HG03442 (cell line): ENCODE data around the gene GRAMD1B.

Experiments used
- ATAC-seq: cut with Tn5 transposase; IDR thresholded peaks from one replicate; pipeline ENCODE4 v1.9.1; 2021; ENCODE audit warnings: mild to moderate bottlenecking, moderate library complexity; ENCODE audit not compliant: unreplicated experiment

Gene GRAMD1B

GRCh38 chr11:123624974-123625373 is 194.9 kb downstream of the GRAMD1B start:
- no peak for ATAC-seq

GRCh38 chr11:123628936-123629683 is 199.0 kb downstream of the GRAMD1B start:
- ATAC-seq, result no peak

DNA sequence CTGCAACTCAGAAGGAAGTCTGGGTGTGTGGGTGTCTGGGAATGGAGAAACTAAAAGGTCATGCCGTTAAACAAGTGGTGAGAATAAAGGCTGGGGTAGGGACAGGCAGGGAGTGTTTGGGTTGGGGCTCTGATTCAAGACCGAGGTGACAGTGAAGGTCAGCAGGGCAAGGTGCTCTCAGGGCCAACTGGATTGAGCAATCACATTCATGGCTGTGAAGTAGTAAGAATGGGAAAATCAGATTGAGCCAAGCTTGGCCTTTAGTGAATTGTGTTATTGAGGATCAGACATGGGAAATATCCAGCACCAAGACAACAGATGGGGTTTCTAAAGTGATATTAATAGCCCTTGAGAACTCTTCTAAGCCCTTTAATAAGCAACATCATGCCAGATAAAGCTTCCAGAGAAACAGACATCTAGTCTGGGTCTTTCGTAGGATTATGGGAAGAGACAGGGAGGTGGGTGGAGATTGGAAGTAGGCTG is 200.1 kb downstream of the GRAMD1B start:
- no peak for ATAC-seq

GRCh38 chr11:123640029-123640428 is 210.0 kb downstream of the GRAMD1B start:
- ATAC-seq, result no peak

DNA sequence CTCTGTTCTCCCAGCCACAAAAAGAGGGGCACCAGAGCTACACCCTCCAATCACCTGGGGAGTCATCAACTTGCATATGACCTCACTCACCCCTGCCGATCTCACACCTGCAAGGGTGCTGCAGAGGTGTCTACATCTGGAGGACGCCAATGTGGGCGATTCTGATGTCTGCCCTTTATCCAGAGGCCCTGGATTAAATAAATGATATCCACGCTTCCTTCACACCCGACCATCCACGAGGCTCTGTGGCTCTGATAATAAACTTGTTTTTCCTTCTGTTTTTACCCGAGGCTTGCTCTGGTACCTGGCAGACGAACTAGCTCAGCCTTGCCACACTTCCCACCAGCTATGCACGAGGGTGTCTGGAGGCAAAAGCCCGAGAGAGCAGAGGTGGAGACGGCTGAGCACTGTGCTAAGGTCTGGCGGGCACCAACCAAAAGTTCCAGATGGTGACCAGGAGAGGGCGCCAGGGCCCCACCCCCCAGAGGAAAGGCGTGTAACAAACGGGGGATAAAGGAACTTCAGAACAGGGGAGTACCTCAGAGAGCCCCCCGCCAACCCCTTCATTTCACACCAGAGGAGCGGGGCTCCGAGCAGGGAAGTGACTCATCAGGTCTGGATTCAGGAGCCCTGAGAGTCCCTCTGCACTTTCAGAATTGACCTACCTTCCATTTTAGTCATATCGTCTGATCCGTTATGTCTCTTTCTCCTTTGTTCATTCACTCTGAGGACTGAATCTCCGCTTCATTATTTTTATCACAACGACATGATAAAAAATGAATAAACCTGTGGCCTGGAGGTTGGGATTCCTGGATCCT is 210.8 kb downstream of the GRAMD1B start:
- ATAC-seq, result peak; percentile 79

DNA sequence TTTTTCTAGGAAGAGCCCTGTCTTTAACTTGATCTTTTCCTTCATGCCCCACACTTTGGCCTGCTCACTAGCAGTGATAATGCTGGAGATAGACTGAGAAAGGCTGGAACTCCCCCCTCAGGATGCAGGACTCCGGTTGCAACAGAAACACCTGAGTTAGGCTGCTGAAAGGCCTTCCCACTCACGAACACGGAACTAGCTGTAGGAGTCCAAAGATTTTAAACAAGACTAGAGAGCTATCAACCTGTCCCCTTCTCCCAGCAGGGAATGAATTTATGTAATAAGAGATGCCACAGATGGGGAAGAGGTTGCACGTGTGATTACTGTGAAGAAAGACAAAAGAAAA is 211.4 kb downstream of the GRAMD1B start:
- no peak for ATAC-seq

DNA sequence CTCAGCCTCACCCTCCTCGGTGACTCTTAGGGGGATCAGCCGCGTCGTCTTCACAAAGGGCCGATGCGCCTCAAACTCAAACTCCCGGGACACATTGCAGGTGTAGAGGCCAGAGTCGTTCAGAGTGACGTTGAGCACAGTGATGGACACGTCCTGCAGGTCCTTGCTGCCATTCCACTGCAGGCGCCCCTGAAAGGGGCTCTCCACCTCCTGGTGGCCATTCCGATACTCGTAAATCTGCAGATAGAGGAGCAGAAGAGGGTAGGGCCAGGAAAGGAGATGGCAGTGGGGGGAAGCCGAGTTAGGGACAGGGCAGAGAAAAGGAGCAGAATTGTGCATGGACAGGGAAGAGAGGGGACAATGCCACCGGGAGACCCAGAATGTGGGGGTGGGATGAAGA is 212.4 kb downstream of the GRAMD1B start:
- ATAC-seq, result no peak

DNA sequence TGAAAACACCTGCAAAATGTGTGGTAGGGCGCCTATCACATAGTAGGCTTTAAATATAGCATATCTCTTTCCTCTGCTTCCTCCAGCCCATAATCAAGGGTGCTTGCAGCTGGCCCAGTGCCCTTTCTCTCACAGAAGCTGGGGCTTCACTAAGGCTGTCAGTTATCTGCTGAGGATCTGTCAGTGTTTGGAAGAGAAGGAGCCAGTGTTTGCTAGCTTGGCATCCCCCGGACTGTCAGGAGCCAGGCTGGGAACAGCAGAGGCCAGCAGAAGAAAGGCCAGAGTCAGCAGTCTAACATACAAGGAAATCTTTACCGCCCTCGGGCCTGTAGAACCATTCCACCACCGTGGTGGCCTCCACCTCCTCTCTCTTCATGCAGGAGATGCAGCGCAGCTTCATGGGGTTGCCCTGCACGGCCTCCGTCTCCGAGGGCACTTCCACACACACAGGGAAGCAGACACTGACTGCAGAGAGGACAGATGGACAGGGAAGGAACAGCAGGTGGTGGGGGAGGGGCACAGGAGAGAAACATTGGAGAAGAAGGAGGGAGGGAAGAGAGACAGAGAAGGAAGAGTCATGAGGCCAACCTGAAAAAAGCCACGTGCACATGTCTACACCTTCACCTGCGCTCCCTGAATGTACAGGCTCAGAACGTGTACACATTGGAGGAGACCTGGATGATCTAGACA is 215.4 kb downstream of the GRAMD1B start:
- no peak for ATAC-seq

DNA sequence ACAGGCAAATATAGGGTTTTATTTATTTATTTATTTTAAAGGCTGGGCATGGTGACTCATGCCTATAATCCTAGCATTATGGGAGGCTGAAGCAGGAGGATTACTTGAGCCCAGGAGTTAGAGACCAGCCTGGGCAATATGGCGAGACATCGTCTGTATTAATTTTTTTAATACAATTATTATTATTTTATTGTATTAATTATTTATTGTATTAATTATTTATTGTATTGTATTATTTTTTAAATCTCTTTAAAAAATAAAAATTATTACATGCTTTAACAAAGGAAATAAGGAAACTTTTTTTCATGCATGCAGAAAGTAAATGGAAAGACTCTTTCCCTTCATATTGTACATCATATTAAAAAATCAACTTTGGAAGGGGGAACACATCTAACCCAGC is 220.8 kb downstream of the GRAMD1B start:
- no peak for ATAC-seq

- ATAC-seq, result no peak
Measured at GRCh38 chr11:123652599-123652998, 222.5 kb downstream of the GRAMD1B start.

DNA sequence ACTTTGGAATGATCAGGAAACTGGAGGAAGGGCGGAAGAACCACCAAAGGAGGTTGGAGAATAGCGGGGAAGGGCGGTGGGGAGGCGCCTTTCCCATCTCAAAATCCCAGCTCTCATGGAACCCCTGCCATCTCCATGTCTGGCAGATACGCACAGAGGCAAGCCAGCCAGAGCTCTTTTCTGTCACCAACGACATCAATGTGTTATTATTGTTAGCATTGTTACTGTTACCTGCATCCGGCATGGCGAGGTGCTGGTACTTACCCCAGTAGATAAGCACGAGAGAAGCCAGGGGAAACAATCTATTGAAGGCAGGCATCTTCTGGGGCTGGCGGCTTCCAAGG is 223.4 kb downstream of the GRAMD1B start:
- ATAC-seq, result no peak

DNA sequence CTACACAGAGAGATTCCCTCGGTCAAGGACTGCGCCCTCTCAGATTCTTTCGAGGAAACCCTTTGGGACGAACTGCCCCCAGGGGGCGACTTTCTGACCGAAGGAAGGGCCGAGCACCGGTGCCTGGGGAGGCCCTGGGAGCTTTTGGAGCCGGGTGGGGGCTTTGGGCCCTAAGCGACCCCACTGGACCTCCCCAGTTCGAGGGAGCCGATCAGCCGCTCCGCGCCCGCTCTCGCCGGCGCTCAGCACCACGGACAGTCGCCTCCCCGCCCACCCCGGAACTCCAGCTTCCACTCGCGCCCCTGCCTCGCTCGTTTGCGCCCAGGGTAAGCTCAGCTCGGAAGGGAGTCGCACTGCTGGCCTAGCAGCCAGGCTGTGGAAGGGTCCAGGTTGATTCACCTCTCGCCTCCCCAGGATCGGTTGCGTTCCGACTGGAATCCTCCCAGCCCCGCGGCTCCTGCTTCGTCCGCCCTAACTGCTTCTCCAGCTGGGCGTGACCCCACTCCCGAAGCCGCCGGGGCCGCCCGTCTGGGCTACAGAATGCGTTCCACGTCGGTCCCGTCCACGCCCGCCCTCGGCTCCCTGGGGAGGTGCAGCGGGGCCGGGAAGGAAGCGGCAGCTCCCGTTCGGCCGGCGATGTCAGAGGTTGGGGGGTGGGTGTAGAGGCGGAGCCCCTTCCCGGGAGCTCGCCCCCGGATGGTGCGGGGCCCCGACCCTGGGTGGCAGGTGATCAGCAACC is 223.9 kb downstream of the GRAMD1B start:
- ATAC-seq, result no peak

DNA sequence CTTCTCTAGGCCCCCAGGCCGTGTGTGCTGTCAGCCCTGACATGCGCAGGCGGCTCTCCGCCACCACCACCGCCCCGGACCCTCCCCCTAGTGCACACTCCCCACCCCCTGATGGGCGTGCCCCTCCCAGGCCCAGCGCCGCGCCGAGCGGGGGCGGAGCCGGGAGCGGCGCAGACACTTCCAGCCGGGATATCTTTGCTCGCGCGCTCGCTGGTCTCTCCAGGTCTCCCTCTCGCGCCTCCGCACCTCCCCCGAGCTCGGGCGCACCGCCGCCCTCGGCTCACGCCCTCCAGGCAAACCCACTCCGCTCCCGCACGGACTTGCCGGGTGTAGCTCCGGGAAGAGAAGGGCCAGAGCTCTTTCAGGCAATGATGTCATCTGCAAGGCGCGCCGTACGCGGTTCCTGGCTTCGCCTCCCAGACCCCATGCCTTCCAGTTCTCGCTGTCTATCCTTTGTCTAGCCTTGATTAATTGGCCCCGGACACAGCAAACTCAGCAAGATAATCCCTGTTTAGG is 224.6 kb downstream of the GRAMD1B start, which contains the start of gene SCN3B:
TSS of gene SCN3B (minus strand) at position 59 of the 516 bp plus-strand sequence. CDS start 823 bp downstream, outside the sequence.
- ATAC-seq, result no peak

- no peak for ATAC-seq
Measured at GRCh38 chr11:123659311-123659710, 229.2 kb downstream of the GRAMD1B start.

GRCh38 chr11:123659965-123660364 is 229.9 kb downstream of the GRAMD1B start:
- ATAC-seq, result peak; percentile 85

DNA sequence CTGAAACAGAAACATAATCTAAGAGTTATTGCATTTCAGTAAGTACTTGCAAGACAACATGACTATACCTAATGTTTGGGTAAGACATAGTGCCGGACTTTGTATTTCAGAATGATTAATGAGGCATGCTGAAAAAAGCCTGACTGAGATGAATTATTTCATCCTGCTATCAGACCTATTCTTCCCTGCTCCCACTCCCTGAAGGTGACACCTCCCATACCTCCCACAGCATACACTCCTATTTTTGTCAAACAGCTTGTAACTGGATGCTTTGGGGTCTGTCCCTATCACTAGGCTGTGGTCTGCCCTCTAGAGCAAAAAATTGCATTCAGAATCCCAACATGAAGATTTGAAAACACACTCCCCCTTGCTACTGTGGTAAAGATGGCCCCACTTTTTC is 235.2 kb downstream of the GRAMD1B start:
- no peak for ATAC-seq

GRCh38 chr11:123670081-123670480 is 240.0 kb downstream of the GRAMD1B start:
- no peak for ATAC-seq

- no peak for ATAC-seq
Measured at GRCh38 chr11:123671534-123671933, 241.5 kb downstream of the GRAMD1B start.

GRCh38 chr11:123672568-123672967 is 242.5 kb downstream of the GRAMD1B start:
- ATAC-seq, result no peak

- ATAC-seq, result no peak
Measured at GRCh38 chr11:123674297-123674696, 244.2 kb downstream of the GRAMD1B start.
